ENCODE data around the gene FKBP9. TPM values are rescaled to one million over a fixed set of nuclear protein-coding genes. Genes with fewer than 3 reads are reported as not detected.
A peak's percentile ranks its signal among the peaks of the same experiment; 100 is the strongest.

FKBP9 gene
- total and polyA plus RNA-seq, 11 donors = 37.1 to 146 (median 121) TPM

GRCh38 chr7:33053721-33054120 lies 96.5 kb downstream of the FKBP9 start:
- intact Hi-C loops (cut with DNase I) = loop anchor here in 7 of 10 donors (5.0 to 10.0 kb wide), 5 partner anchors 109 to 256 kb away; no protein-coding TSS in a partner anchor
- Histone ChIP-seq H3K4me3 (no peak overlapping the region), H3K4me1 (peaks cover 0 to 50% (median 12%) of the 10 kb centered on the region in 12 donors), H3K36me3 (no peaks in the 10 kb centered on the region), H3K27ac (no peak overlapping the region), H3K9me3 (no peaks in the 10 kb centered on the region), H3K27me3 (no peaks in the 10 kb centered on the region)
- 50 to 56% (median 53%) methylated on average over 1 of the region's 1 CpG for WGBS, 4 donors
- DNase-seq (no peak), ATAC-seq (no peak)
- TF ChIP-seq, protein P1, sequence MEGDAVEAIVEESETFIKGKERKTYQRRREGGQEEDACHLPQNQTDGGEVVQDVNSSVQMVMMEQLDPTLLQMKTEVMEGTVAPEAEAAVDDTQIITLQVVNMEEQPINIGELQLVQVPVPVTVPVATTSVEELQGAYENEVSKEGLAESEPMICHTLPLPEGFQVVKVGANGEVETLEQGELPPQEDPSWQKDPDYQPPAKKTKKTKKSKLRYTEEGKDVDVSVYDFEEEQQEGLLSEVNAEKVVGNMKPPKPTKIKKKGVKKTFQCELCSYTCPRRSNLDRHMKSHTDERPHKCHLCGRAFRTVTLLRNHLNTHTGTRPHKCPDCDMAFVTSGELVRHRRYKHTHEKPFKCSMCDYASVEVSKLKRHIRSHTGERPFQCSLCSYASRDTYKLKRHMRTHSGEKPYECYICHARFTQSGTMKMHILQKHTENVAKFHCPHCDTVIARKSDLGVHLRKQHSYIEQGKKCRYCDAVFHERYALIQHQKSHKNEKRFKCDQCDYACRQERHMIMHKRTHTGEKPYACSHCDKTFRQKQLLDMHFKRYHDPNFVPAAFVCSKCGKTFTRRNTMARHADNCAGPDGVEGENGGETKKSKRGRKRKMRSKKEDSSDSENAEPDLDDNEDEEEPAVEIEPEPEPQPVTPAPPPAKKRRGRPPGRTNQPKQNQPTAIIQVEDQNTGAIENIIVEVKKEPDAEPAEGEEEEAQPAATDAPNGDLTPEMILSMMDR (IDR thresholded peaks at IDR 0.05) = no peak
- TF ChIP-seq POLR2A (IDR thresholded peaks at IDR 0.05) = no peak

- intact Hi-C loops (cut with DNase I) = loop anchor here in 7 of 10 donors (5.0 to 10.0 kb wide), 5 partner anchors 110 to 257 kb away; no protein-coding TSS in a partner anchor
- H3K4me1 ChIP-seq = peaks cover 0 to 50% (median 13%) of the 10 kb centered on the region in 12 donors
- H3K27me3 ChIP-seq = no peaks in the 10 kb centered on the region
- 85 to 93% (median 86%) methylated on average over 2 of the region's 2 CpGs for WGBS, 4 donors
- TF ChIP-seq POLR2A (IDR thresholded peaks at IDR 0.05) = no peak
- TF ChIP-seq, protein P1 (IDR thresholded peaks at IDR 0.05) = no peak
- no peaks in the 10 kb centered on the region for H3K9me3 ChIP-seq
- H3K4me3 ChIP-seq = no peak overlapping the region
- ATAC-seq (peak in 1 of 4 donors; percentile 40), DNase-seq (no peak)
- peak overlapping the region in 1 of 12 donors; percentile 38 for H3K27ac ChIP-seq
- no peaks in the 10 kb centered on the region for H3K36me3 ChIP-seq
These were observed 97.2 kb downstream of the FKBP9 start for GRCh38 chr7:33054261-33054964.

- no peak overlapping the region for H3K4me3 ChIP-seq
- no peaks in the 10 kb centered on the region for H3K27me3 ChIP-seq
- no peak for TF ChIP-seq POLR2A (IDR thresholded peaks at IDR 0.05)
- TF ChIP-seq, protein P1 (IDR thresholded peaks at IDR 0.05) = no peak
- ATAC-seq (no peak), DNase-seq (no peak)
- no peaks in the 10 kb centered on the region for H3K9me3 ChIP-seq
- peaks cover 0 to 49% (median 10%) of the 10 kb centered on the region in 12 donors for H3K4me1 ChIP-seq
- H3K36me3 ChIP-seq = no peaks in the 10 kb centered on the region
- 95 to 98% (median 97%) methylated on average over 5 of the region's 5 CpGs for WGBS, 4 donors
- H3K27ac ChIP-seq = no peak overlapping the region
- intact Hi-C loops (cut with DNase I) = loop anchor here in 5 of 10 donors (10.0 kb wide), 3 partner anchors 110 to 250 kb away; no protein-coding TSS in a partner anchor
These were observed 97.9 kb downstream of the FKBP9 start for GRCh38 chr7:33055158-33055557.

Other genes starting within 250 kb of the FKBP9 start
- 10 to 100 TPM; 21.4 to 39.3 (median 28.6) TPM for gene KBTBD2, start 65.7 kb upstream of the FKBP9 start, total RNA-seq
- 10 to 100 TPM; 10.4 to 23.4 TPM for gene KBTBD2, start 65.7 kb upstream of the FKBP9 start, polyA plus RNA-seq
- 10 to 100 TPM; 13.4 to 32.2 (median 20.1) TPM for gene NT5C3A, start 105.3 kb downstream of the FKBP9 start, total RNA-seq
- gene NT5C3A, start 105.3 kb downstream of the FKBP9 start, polyA plus RNA-seq = 10 to 100 TPM; 13.1 to 14.6 TPM
- gene RP9, start 152.0 kb downstream of the FKBP9 start, total RNA-seq = 10 to 100 TPM; 12.4 to 25.9 (median 18.0) TPM
- 10 to 100 TPM; 13.3 to 31.7 TPM for gene RP9, start 152.0 kb downstream of the FKBP9 start, polyA plus RNA-seq
- gene BBS9, start 172.1 kb downstream of the FKBP9 start, total RNA-seq = 10 to 100 TPM in 8 of 9 donors, 1 to 10 TPM in 1; 8.4 to 29.3 (median 11.4) TPM
- gene BBS9, start 172.1 kb downstream of the FKBP9 start, polyA plus RNA-seq = 1 to 10 TPM; 7.4 to 7.5 TPM

Measured in heart left ventricle (tissue), 16 donors.